ENCODE measurements around the gene ADRB2. TPM values are rescaled to one million over a fixed set of nuclear protein-coding genes. Genes with fewer than 3 reads are reported as not detected.
A peak's percentile ranks its signal among the peaks of the same experiment; 100 is the strongest.

The ADRB2 gene
- total RNA-seq, 2 donors from 2014 or later: 6.8 to 29.0 TPM

- no peak for DNase-seq (ENCODE audit: low spot score)
- Histone ChIP-seq H3K36me3 (no peaks in the 10 kb centered on the region), H3K4me1 (replicated peaks) (no peaks in the 10 kb centered on the region), H3K9me3 (no peaks in the 10 kb centered on the region), H3K27ac (no peak overlapping the region), H3K4me3 (no peak overlapping the region), H3K27me3 (replicated peaks; ENCODE audit: insufficient read depth) (no peaks in the 10 kb centered on the region)
- intact Hi-C loops (cut with DNase I): no loop called here
- TF ChIP-seq POLR2A (IDR thresholded peaks at IDR 0.05) (no peak), POLR2AphosphoS5 (IDR thresholded peaks at IDR 0.05) (no peak), CTCF (IDR thresholded peaks at IDR 0.05) (no peak)
Measured at GRCh38 chr5:148815578-148815977, 10.8 kb upstream of the ADRB2 start.

- no peak for DNase-seq (ENCODE audit: low spot score)
- 73% methylated on average over 1 of the region's 1 CpG for WGBS
- intact Hi-C loops (cut with DNase I): no loop called here
- Histone ChIP-seq H3K4me1 (replicated peaks) (no peaks in the 10 kb centered on the region), H3K4me3 (no peak overlapping the region), H3K27me3 (replicated peaks; ENCODE audit: insufficient read depth) (no peaks in the 10 kb centered on the region), H3K27ac (no peak overlapping the region), H3K9me3 (no peaks in the 10 kb centered on the region), H3K36me3 (no peaks in the 10 kb centered on the region)
- TF ChIP-seq CTCF (IDR thresholded peaks at IDR 0.05) (no peak), POLR2AphosphoS5 (IDR thresholded peaks at IDR 0.05) (no peak)
Measured at GRCh38 chr5:148816357-148816756, 10.1 kb upstream of the ADRB2 start.

- H3K9me3 ChIP-seq: no peaks in the 10 kb centered on the region
- no peak overlapping the region for H3K4me3 ChIP-seq
- DNase-seq (ENCODE audit: low spot score): no peak
- no peaks in the 10 kb centered on the region for H3K36me3 ChIP-seq
- 64% methylated on average over 1 of the region's 1 CpG for WGBS
- H3K4me1 ChIP-seq (replicated peaks): no peaks in the 10 kb centered on the region
- intact Hi-C loops (cut with DNase I): no loop called here
- H3K27ac ChIP-seq: no peak overlapping the region
- no peaks in the 10 kb centered on the region for H3K27me3 ChIP-seq (replicated peaks; ENCODE audit: insufficient read depth)
- TF ChIP-seq POLR2A (IDR thresholded peaks at IDR 0.05): no peak
- TF ChIP-seq CTCF (IDR thresholded peaks at IDR 0.05): no peak
- no peak for TF ChIP-seq POLR2AphosphoS5 (IDR thresholded peaks at IDR 0.05)
Measured at GRCh38 chr5:148816782-148817181, 9.6 kb upstream of the ADRB2 start.

- 90% methylated on average over 1 of the region's 1 CpG for WGBS
- no peaks in the 10 kb centered on the region for H3K9me3 ChIP-seq
Measured at GRCh38 chr5:148817606-148818005, 8.8 kb upstream of the ADRB2 start.

GRCh38 chr5:148820461-148821395, 5.7 kb upstream of the ADRB2 start:
- H3K27ac ChIP-seq: no peak overlapping the region
- intact Hi-C loops (cut with DNase I): loop anchor here (10.0 kb wide), 3 partner anchors 104 to 184 kb away; no protein-coding TSS in a partner anchor
- WGBS: 37% methylated on average over 6 of the region's 6 CpGs

More at GRCh38 chr5:148817606-148818005, 8.8 kb upstream of the ADRB2 start:
- H3K27me3 ChIP-seq (replicated peaks; ENCODE audit: insufficient read depth): no peaks in the 10 kb centered on the region
- H3K27ac ChIP-seq: no peak overlapping the region
- intact Hi-C loops (cut with DNase I): no loop called here
- DNase-seq (ENCODE audit: low spot score): no peak
- no peaks in the 10 kb centered on the region for H3K36me3 ChIP-seq
- no peak for TF ChIP-seq POLR2AphosphoS5 (IDR thresholded peaks at IDR 0.05)
- H3K4me3 ChIP-seq: no peak overlapping the region
- no peaks in the 10 kb centered on the region for H3K4me1 ChIP-seq (replicated peaks)

More at GRCh38 chr5:148820461-148821395, 5.7 kb upstream of the ADRB2 start:
- Histone ChIP-seq H3K27me3 (replicated peaks; ENCODE audit: insufficient read depth) (no peaks in the 10 kb centered on the region), H3K9me3 (no peaks in the 10 kb centered on the region), H3K4me1 (replicated peaks) (no peaks in the 10 kb centered on the region), H3K36me3 (no peaks in the 10 kb centered on the region), H3K4me3 (no peak overlapping the region)
- DNase-seq (ENCODE audit: low spot score): no peak
- TF ChIP-seq POLR2AphosphoS5 (IDR thresholded peaks at IDR 0.05): no peak
- no peak for TF ChIP-seq POLR2A (IDR thresholded peaks at IDR 0.05)
- peak in 3 of 4 experiments; percentile 31 to 43 (median 39) for TF ChIP-seq CTCF (IDR thresholded peaks at IDR 0.05)
